Panc1 (cell line): ENCODE data around the gene ASXL1. TPM values are rescaled to one million over a fixed set of nuclear protein-coding genes. Genes with fewer than 3 reads are reported as not detected.

Experiments used
- ATAC-seq: fragments of 200-7000 bp; cut with Tn5 transposase; 2 replicates; pipeline ENCODE4 v1.9.1; 2020; ENCODE audit warnings: mild to moderate bottlenecking, moderate library complexity
- BruUV-seq: library from RNA; stranded (reverse); fragments of 400-500 nt; replicated peaks from 2 replicates; lab custom pipeline; 2021; lab: Mats Ljungman, UMichigan
- CTCF ChIA-PET: fragments of 300-600 bp; sonication (Branson Sonifier 250); formaldehyde crosslinking; loops from one replicate; lab custom pipeline; 2022; ENCODE audit warnings: antibody characterized with exemption; lab: Charles Lee
- POLR2A ChIA-PET: fragments of 300-600 bp; sonication (Branson Sonifier 250); formaldehyde crosslinking; loops from one replicate; lab custom pipeline; 2022; ENCODE audit warnings: antibody characterized with exemption; lab: Charles Lee
- DNase-seq: peaks from one replicate; pipeline ENCODE4 v3.0.0-alpha.2; 2010; ENCODE audit warnings: low read depth, low spot score
- H3K27ac ChIP-seq: 2 replicates; pipeline ENCODE4 v1.5.1; 2011; ENCODE audit warnings: mild to moderate bottlenecking, low read length, inconsistent platforms
- H3K27me3 ChIP-seq: fragments of 200-500 bp; sonication (Bioruptor generic); 2 replicates; pipeline ENCODE4 v1.6.0; 2014; ENCODE audit warnings: low read length, inconsistent platforms; ENCODE audit not compliant: control insufficient read depth, insufficient read depth
- H3K36me3 ChIP-seq: fragments of 200-500 bp; sonication (Bioruptor generic); 2 replicates; pipeline ENCODE4 v1.5.1; 2014; ENCODE audit warnings: inconsistent platforms, mild to moderate bottlenecking, low read length, moderate library complexity; ENCODE audit not compliant: control insufficient read depth, insufficient read depth
- H3K4me1 ChIP-seq: 2 replicates; pipeline ENCODE4 v1.5.1; 2011; ENCODE audit warnings: inconsistent platforms, mild to moderate bottlenecking, low read length, moderate library complexity; ENCODE audit not compliant: control insufficient read depth, insufficient read depth
- H3K4me3 ChIP-seq, 2 experiments: 2 replicates each; pipeline ENCODE4 v1.5.1; 2011 to 2012; ENCODE audit warnings: low read depth in 2 of 2, low read length in 2 of 2, mild to moderate bottlenecking in 2 of 2, inconsistent platforms in 1 of 2, moderate library complexity in 1 of 2
- H3K9me3 ChIP-seq: fragments of 200-500 bp; sonication (Bioruptor generic); 2 replicates; pipeline ENCODE4 v1.5.1; 2014; ENCODE audit warnings: low read depth, mild to moderate bottlenecking, inconsistent platforms, low read length, moderate library complexity; ENCODE audit not compliant: control insufficient read depth, insufficient read depth
- POLR2AphosphoS5 ChIP-seq: IDR thresholded peaks from 2 replicates; pipeline ENCODE4 v1.6.1; 2012; ENCODE audit warnings: mild to moderate bottlenecking, low read depth, low read length, moderate library complexity
- SIN3A ChIP-seq: IDR thresholded peaks from 2 replicates; pipeline ENCODE4 v1.6.1; 2012; ENCODE audit warnings: low read depth, mild to moderate bottlenecking, low read length, moderate library complexity, borderline replicate concordance; ENCODE audit not compliant: insufficient read depth
- TCF7L2 ChIP-seq: IDR thresholded peaks from 2 replicates; pipeline ENCODE4 v1.6.1; 2011; ENCODE audit warnings: mild to moderate bottlenecking, low read depth, low read length, inconsistent platforms
- in situ Hi-C: cut with HindIII; loops from 2 replicates; pipeline ENCODE4 v1.10.0; 2016; ENCODE audit warnings: low sequenced_read_pairs, low pct_unique_long_range_greater_than_20kb
- intact Hi-C: fragments of 100-400 bp; cut with micrococcal nuclease; formaldehyde crosslinking; loops from one replicate; pipeline ENCODE4 v1.10.0; 2022; ENCODE audit not compliant: unreplicated experiment
- total RNA-seq: library from RNA; stranded (reverse); gene quantifications from one replicate; pipeline ENCODE4 v1.2.1, GENCODE V29; 2021; ENCODE audit not compliant: unreplicated experiment
- TF ChIP-seq, protein P1 (sequence below): fragments of 450-650 bp; IDR thresholded peaks from 2 replicates; pipeline ENCODE4 v1.5.1; 2017; ENCODE audit warnings: mild to moderate bottlenecking
- TF ChIP-seq, protein P2 (sequence below), 2 experiments: IDR thresholded peaks; 2 replicates each; pipeline ENCODE4 v1.6.1; 2011 to 2012; ENCODE audit warnings: low read depth in 2 of 2, control low read depth in 1 of 2, low read length in 1 of 2, mild to moderate bottlenecking in 1 of 2, moderate library complexity in 1 of 2; ENCODE audit not compliant: insufficient read depth in 1 of 2

ASXL1 gene
- total RNA-seq, 1 experiment from 2014 or later, result 205 TPM

DNA sequence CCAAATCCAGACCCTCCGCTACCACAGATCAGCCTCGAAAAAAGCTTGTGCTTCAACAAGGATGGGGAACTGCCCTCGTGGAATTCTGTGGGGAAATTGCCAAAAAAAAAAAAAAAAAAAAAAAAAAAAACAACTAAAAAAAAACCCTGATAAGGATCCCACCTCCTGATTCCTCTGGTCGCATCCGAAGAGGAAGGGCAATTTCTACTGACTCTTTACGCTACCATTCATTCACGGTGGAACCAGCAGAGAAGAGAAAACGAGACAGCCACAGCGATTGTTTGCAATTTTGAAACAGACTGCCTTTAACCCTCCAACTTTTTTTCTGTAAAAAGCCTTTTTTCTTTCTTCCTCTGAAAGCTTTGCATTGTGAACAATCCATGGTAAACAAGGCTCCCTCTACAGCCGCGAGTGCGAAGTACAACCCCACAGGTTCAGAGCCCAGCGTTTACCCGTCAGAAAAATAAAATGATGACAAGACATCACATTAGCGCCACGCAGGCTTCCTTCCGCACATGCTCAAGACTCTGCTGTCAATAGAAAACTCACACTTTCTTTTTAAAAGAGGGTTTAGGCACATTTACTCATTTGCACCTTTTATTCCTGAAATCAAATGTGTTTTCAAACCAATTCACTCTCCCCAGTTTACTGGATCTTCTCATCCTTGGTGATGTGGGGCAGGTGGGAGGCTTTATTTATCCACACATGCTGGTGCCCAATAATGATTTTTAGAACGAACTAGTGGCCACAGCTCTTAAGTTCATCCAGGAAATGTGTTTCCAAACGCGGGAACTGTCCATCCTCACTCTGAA is 127.0 kb downstream of the ASXL1 start:
- CTCF ChIA-PET, result no interaction called here
- H3K27me3 ChIP-seq, result no peaks in the 10 kb centered on the region
- no peaks in the 10 kb centered on the region; the same call in 1 of the 2 replicates for H3K36me3 ChIP-seq
- intact Hi-C loops (no loop called here), in situ Hi-C loops (no loop called here)
- POLR2A ChIA-PET, result no interaction called here
- TF ChIP-seq, protein P1, sequence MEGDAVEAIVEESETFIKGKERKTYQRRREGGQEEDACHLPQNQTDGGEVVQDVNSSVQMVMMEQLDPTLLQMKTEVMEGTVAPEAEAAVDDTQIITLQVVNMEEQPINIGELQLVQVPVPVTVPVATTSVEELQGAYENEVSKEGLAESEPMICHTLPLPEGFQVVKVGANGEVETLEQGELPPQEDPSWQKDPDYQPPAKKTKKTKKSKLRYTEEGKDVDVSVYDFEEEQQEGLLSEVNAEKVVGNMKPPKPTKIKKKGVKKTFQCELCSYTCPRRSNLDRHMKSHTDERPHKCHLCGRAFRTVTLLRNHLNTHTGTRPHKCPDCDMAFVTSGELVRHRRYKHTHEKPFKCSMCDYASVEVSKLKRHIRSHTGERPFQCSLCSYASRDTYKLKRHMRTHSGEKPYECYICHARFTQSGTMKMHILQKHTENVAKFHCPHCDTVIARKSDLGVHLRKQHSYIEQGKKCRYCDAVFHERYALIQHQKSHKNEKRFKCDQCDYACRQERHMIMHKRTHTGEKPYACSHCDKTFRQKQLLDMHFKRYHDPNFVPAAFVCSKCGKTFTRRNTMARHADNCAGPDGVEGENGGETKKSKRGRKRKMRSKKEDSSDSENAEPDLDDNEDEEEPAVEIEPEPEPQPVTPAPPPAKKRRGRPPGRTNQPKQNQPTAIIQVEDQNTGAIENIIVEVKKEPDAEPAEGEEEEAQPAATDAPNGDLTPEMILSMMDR, result peak; percentile 91
- TF ChIP-seq SIN3A (no peak), TCF7L2 (no peak), POLR2AphosphoS5 (0 out of 2 replicates have a peak, but pooled peaks have one; percentile 32)
- TF ChIP-seq, protein P2, sequence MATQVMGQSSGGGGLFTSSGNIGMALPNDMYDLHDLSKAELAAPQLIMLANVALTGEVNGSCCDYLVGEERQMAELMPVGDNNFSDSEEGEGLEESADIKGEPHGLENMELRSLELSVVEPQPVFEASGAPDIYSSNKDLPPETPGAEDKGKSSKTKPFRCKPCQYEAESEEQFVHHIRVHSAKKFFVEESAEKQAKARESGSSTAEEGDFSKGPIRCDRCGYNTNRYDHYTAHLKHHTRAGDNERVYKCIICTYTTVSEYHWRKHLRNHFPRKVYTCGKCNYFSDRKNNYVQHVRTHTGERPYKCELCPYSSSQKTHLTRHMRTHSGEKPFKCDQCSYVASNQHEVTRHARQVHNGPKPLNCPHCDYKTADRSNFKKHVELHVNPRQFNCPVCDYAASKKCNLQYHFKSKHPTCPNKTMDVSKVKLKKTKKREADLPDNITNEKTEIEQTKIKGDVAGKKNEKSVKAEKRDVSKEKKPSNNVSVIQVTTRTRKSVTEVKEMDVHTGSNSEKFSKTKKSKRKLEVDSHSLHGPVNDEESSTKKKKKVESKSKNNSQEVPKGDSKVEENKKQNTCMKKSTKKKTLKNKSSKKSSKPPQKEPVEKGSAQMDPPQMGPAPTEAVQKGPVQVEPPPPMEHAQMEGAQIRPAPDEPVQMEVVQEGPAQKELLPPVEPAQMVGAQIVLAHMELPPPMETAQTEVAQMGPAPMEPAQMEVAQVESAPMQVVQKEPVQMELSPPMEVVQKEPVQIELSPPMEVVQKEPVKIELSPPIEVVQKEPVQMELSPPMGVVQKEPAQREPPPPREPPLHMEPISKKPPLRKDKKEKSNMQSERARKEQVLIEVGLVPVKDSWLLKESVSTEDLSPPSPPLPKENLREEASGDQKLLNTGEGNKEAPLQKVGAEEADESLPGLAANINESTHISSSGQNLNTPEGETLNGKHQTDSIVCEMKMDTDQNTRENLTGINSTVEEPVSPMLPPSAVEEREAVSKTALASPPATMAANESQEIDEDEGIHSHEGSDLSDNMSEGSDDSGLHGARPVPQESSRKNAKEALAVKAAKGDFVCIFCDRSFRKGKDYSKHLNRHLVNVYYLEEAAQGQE (IDR thresholded peaks at IDR 0.05; ENCODE audit: insufficient read depth in 1 of 2, low read depth in 2 of 2, low read length in 1 of 2), result no peak
- H3K9me3 ChIP-seq, result no peaks in the 10 kb centered on the region
- peak overlapping the region; percentile 64 for H3K27ac ChIP-seq
- BruUV-seq, result no TSS peak
- peak overlapping the region; percentile 60 to 65 for H3K4me3 ChIP-seq
- ATAC-seq (peak; percentile 47; the same call in 1 of the 2 replicates), DNase-seq (peak; percentile 64)
- peaks cover 24% of the 10 kb centered on the region for H3K4me1 ChIP-seq

DNA sequence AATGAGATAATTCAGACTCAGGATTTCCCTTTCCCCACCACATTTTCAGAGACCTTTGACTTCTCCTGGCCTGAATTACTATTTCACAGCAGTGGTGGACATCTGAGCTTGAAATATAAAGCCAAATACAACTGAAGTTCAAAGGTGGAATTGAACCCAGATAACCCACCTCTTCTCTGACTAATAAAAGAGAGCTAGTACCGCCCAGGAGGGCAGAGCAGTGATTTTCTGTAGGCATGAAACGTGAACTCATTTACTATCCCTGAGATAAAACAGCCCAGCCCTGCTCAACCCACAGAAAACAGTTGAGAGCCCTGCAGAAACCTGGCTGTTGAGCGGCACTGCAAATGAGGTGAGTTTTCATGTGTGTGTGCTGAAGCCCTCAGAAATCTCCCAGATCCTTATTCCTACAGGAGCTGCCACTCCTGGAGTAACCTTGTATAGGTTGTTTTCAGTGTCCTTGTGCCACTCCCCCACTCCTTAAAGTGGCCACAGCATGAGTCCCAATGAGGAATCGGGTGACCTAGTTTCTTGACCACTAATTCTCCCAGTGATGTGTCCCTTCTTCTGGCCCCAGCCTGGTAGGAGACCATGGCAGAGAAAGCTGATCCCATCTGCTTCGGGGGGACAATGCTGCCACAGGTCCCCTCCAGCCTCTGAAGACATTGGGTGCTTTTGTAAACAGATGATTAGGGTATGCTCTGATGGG is 127.8 kb downstream of the ASXL1 start:
- ChIA-PET POLR2A (no interaction called here), CTCF (no interaction called here)
- no peak overlapping the region for H3K4me3 ChIP-seq
- H3K27me3 ChIP-seq, result no peaks in the 10 kb centered on the region
- BruUV-seq, result no TSS peak
- H3K27ac ChIP-seq, result no peak overlapping the region
- peaks cover 16% of the 10 kb centered on the region for H3K4me1 ChIP-seq
- TF ChIP-seq, protein P1, result no peak
- TF ChIP-seq SIN3A (no peak), TCF7L2 (no peak), POLR2AphosphoS5 (no peak)
- TF ChIP-seq, protein P2 (IDR thresholded peaks at IDR 0.05; ENCODE audit: insufficient read depth in 1 of 2, low read depth in 2 of 2, low read length in 1 of 2), result no peak
- DNase-seq, result no peak
- no peaks in the 10 kb centered on the region for H3K9me3 ChIP-seq
- in situ Hi-C loops (no loop called here), intact Hi-C loops (no loop called here)
- no peak for ATAC-seq
- no peaks in the 10 kb centered on the region; the same call in 1 of the 2 replicates for H3K36me3 ChIP-seq
